Measurements from ENCODE around the gene ARHGEF12.

ARHGEF12 gene

DNA sequence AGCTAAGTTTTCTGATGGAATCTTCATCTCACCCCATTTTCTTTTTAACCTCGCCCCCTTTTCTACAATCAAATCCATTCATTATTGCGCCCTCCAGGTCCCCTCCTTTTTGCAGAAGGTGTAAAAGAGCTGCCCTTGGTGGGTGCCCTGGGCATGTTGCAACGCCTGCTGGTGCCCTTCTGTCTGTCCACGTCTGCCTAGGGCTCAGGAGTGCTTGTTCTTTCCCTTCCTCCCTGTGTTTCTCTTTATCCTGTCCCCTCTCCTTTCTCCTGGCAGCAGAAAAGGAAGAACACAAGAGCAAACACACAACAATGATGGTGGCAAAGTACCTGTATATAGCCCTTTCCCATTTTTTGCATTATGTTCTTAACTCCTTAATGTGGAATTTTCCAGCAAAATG, 17.3 kb upstream of the ARHGEF12 start:
- no peak for DNase-seq (ENCODE audit: low read depth)

DNA sequence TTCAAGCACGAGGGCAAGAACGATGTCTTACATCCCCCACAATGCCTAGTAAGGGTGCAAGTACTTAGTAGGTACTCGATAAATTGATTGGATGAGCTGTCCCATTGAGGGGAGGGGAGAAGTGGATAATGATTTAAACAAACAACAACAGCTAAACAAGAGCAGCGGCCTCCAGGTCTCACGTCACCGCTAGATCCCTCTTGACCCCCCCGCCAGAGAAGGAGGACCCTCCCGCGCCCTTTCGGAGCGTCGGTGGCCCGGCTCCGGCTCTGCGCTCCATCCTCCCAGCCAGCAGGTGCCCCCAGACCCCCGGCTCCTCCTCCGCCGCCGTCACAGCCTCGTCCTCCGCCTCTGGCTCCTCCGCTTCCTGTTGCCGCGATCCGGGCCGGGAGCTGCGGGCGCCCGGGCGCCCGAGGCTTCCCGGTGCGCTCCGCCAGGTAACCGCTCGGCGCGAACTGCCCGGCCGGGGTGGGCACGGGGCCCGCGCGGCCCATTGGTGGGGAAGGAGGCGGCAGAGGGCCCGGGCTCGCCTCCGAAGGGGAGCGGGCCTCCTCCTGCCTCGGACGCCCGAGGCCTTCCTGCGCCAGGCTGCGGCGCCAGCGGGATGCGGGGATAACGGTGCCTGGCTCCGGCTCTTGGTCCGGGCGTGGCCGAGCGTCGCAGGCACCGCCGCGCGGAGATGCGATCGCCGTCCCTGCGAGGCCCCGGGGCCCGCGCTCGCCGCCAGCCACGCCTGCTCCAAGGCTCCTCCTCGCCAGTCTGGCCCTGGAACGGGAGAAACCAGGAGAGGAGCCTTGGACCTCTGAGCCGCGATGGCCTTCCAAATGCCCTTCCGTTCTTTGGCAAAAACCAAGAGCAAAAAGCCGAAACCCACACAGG, 11.0 kb upstream of the ARHGEF12 start, which contains the start of gene TLCD5:
TSS of gene TLCD5 (plus strand) at position 368 of the 879 bp plus-strand sequence. CDS start 2,143 bp downstream, outside the sequence.
- no peak for DNase-seq (ENCODE audit: low read depth)

DNA sequence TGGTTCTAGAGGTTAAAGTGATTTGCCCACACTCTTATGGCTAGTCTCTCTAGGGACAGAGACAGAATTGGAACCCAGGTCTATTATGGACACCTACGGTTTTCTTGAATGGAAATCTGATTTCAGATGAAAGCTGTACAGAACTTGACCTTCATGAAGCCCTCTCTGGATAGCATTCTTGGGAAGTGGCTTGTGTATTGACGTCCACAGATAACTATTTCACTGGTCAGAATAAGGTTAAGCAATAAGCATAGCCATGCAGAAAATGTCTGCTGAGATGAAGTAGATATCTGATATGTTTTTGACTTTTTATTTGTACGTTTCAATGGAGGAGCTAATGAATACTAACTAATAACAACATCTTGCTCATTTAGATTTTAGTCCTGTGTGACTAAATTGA, 10.0 kb upstream of the ARHGEF12 start:
- no peak for DNase-seq (ENCODE audit: low read depth)

DNA sequence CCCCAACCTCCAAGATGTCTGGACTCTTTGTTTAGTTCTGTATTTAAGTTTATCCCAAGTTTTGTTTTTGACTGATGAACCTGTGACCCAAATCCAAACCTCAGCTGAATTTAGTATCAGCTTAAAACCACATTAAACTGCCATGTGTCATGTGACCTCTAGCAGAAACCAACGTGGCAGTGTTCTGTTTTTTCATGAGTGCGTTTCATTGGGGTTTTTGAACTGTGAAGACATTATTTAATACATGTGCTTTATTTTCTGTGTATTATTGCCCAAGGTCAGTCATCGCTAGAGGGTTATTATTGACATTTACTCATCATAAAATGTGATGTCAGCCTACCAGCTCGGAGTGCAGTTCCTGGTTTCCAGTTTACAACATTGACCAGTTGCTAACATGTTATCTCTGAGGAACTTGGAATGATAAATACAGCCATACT, 9.3 kb upstream of the ARHGEF12 start:
- no peak for DNase-seq (ENCODE audit: low read depth)

DNA sequence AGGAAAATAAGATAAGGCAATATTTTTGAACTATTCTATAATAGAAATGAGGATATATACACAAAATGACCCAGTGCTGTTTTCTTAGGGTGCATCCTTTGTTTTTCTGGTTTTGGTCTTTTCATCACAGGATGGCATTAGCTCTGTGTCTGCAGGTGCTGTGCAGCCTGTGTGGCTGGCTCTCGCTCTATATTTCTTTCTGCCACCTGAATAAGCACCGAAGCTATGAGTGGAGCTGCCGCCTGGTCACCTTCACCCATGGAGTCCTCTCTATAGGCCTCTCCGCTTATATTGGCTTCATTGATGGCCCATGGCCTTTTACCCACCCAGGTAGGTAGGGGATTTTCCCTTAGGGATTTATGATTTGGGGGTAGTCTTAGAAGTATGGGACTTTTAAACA, 8.9 kb upstream of the ARHGEF12 start:
- DNase-seq (ENCODE audit: low read depth), result no peak

DNA sequence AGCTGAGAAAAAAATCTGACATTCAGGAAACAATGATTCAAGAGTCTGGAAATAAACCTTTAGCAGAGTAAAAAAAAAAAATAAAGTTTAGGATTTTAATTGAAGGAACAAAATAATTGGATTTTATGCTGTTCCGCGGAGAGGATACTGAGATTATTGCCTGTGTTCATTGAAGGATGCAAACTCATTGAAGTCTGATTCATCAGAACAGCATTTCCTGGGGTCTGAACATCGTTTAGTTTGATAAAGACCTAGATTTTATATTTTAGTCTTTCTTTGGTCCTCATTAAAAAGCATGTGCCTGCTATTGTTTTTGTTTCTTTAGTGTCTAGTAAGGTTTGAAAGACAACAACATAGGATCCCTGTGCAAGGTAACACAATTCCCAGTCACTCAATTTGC, 6.7 kb upstream of the ARHGEF12 start:
- no peak for DNase-seq (ENCODE audit: low read depth)

DNA sequence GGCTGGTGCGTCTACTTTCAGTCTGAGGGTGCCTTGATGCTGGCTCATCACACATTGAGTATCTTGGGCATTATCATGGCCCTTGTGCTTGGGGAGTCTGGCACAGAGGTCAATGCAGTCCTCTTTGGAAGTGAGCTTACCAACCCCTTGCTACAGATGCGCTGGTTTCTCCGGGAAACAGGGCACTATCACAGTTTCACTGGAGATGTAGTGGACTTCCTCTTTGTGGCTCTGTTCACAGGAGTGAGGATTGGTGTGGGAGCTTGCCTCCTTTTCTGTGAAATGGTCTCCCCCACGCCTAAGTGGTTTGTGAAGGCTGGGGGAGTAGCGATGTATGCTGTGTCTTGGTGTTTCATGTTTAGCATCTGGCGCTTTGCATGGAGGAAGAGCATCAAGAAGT, 6.2 kb upstream of the ARHGEF12 start:
- no peak for DNase-seq (ENCODE audit: low read depth)

DNA sequence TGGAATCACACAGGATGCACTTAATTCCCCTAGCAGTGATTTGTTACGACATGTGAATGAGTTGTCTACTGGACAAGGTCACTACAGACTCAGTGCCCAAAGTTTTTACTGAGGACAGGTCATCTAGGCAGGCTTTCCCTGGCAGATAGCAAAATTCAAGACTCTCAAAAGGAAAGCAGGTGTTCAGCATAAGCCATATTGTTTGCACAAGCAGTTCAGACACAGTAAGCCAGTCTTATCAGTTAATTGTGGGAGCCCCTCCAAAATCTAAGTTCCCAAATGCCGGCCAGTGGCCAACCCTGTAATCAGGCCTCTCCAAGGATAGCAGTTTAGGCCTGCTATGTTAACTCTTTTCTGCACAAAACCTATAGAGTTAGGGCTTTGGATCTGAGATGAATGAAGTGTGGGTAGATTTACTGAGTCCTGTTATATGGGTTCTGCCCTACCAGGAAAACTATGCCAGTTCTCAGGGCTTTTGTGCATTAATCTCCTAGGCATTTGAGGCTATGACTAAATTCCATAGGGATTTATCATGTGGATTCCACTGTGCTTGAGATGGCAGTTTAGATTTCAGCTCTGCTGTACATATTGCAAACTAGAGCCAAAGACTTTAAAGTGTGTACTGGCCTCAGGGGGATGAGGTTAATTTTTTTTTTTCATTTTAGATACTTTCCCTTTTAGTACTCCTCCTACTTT, 4.8 kb upstream of the ARHGEF12 start:
- DNase-seq (ENCODE audit: low read depth), result no peak

DNA sequence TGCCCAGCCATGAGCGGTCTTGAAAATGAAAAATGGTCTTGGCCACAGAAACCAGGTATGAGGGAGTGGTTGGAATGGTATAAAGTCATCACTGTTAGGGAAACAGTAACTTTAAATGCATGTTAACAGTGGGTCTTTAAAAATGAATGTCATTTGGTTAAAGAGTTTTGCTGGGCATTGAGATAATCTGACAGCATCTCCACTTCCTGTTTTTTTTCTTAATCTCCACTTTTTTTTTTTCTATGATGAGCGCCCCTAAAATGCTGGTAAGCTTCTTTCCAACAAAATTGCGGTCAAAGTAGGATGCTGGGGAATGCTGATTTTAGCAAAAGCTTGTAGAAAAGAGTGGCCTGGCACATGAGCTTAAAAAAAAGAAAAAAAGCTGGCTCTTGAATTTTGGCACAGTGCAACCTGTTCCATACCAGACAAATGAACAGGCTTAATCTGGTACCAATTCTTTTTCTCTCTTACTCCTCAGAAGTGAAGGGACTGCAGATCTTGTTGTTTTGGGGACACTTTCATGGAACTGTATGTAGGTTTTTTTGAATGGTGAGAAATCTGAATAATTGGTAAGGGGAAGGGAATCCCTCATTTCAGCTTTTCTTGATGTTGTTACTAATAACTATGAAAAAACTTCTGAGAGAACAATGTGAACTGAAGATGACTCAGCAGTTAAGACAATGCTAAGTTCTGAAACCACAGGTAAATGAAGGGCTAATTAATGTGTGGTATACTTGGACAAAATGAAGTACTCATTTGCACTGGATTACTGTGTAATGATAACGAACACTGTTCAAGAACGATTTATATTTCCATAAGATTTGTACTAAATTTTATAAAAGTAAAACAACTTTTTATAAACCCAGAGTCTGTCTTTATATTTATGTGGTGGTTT, 3.1 kb upstream of the ARHGEF12 start:
- DNase-seq (ENCODE audit: low read depth), result no peak

DNA sequence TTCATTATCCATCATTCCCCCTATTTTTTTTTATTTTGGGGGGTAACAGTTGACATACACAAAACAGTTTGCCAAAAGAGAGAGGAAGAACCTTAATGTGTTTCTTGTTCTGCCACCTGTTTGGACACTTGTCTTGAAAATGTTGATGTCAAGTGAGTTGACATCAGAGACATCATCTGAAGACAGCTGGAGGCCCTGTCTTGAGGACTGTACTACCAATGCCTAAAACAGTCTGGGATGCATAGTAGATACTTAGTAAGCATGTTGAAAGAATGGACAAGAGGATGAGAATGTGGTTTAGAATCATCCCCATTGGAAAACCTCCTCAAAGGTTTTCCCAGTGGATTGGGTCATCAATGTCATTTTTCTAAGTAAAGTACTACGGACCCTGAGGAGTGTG, 2.4 kb upstream of the ARHGEF12 start:
- DNase-seq (ENCODE audit: low read depth), result no peak

DNA sequence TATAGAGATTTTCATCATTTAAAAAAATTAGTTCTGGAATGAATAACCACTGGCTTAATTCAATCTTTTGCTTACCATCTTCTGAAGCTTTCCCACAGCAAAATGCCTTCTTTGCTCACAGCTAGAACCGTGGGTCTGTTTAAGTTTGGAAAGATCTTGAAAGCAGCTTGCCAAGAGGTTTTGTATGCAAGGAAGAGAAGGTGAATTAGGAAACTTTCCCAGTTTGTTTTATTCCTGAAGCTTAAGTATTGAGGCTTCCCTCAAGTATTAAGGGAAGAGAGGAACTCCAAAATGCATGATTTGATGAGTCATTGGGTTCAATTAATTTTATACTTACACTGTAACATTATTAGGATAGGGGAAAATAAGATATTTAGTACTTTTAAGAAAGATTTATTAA, 1.9 kb upstream of the ARHGEF12 start:
- DNase-seq (ENCODE audit: low read depth), result no peak

DNA sequence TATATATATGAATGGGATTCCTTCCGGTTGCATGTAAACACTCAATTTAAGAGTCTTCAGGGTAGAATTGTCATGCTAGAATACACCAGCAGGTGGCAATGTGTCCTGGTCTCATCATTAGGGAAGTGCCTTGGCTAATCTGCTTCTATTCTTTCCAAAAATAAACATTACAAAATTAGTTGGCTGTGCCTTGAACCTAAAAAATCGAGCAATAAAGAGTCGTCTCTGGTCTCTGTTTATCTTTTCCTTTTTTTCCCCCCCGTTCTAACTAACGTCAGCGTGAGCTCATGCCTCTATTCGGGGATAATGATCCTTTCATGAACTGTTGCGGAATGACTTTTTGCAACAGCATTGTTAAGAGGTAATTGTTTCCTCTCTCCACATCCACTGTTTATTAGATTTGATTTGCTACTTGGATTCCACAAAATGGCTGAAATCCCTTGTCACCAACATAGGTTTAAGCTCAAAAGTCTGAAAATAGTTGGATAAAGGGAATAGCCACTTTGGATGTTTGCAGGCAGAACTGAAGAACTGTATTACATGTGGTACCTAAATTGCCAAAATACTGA, 1.2 kb upstream of the ARHGEF12 start:
- DNase-seq (ENCODE audit: low read depth), result peak; percentile 39

DNA sequence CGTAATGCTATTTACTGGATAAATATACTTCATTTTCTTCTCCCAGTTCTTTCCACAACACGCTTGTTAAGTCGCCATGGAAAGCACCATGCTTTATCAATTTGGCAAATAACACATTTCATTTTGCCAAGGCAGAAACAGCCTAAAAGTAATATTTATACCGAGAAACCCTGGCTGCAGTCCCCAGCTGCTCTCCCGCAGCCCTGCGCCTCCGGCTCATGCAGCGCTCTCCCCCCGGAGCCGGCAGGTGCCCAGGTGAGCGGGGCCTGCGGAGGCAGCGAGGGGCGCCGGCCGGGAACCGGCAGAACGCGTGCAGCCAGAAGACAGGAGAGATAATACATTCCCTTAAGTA, 681 bp upstream of the ARHGEF12 start:
- DNase-seq (ENCODE audit: low read depth), result no peak

DNA sequence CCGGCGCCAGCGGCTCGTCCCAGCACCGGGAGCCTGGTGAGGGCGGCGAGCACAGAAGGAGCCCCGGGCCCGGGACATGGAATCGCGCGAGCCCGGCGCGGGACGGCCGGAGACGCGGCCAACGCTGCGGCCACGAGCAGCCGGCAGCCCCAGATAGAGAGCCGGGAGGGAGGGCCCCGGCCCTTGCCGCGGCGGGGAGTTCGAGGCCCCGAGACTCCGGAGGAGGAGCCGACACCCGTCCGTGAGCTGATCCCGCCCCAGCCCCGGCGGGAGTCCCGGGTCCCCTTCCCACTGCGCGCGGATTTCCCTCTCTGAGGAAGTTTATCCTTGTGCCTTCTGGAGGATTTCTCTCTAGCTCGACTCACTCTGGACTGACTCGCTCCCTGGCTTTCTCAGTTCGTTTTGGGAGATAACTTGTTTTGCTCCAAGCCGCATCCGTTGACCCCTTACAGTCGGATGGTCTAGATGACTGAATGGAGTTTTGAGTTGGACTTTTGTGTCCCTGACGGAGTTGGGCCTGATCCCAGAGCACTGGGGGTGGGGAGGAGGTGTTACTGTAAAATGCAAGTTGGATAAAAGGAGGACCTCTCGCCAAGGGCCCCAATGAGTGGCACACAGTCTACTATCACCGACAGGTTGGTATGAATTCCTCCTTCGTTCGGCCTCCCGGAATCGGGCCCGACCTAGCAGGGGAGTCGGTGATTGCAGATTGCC, 585 bp downstream of the ARHGEF12 start:
- DNase-seq (ENCODE audit: low read depth), result no peak

DNA sequence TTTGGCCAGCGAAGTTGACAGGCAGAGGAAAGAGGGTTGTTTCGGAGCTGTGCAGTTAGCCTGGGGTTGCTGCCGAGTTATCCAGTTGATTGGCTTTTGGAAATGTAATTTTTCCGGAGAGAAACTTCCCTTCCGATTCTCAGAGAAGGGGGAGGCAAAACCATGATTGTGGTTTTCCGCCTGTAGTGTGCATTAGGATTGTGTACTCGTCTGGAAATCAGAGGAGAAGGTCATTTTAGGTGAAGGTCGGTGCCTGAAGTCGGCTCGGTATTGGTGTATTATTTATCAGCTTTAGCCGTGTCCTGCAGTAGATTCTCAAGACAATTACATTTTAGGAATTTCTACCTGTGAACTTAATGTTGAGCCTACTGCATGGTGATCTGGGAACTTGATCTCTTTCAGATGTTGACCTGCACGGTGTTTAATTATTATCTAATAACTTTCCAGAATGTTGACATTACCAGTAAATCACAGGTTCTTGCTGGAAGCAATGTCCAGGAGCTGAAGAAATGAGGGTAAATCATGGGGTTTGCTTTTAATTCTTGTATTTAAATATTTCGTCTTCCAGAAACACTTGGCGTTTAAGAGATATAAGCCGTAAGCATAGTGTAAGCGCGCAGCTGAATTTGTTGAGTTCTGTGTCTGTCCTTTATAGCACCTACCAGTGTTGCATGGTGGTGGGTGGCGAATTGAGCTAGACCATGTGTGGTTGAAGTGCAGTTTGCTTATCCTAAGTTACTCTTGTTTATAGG, 1.3 kb downstream of the ARHGEF12 start:
- no peak for DNase-seq (ENCODE audit: low read depth)

DNA sequence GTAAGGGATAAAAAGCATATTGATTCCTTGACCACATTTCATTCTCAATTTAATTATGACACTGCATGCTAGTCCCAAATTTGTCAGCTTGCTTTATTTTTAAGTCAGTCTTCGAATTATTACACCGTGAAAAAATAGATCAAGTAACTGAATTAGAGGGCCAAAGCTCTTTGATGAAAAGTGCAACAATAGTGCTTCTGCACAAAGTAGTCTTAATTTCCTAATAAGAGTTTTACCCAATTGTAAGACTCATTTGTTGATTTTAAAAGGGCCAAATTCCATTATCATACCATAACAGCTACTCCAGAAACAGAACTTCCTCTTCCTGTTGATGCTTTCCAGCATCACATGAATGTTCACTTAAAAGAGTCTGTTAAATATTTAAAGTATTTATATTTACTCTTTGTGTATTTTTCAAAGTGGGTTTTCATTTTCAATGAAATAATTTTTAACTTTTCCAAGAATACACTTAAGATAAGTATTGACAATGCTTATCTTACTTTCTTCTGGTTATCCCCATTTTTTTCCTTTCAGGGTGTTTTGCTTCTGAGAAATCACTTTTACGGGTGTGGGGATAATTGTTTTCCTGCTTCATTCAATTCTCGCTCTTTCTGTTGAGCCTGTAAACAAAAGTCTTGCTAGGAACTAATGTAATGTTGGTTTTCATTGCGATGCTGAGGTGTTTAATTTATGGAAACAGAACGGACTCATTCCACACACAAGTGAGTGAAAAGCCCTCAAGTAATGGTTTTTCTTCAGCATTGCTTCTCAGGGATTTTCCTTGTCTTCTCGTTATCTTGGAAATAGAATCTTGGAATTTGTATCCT, 2.1 kb downstream of the ARHGEF12 start:
- DNase-seq (ENCODE audit: low read depth), result no peak

DNA sequence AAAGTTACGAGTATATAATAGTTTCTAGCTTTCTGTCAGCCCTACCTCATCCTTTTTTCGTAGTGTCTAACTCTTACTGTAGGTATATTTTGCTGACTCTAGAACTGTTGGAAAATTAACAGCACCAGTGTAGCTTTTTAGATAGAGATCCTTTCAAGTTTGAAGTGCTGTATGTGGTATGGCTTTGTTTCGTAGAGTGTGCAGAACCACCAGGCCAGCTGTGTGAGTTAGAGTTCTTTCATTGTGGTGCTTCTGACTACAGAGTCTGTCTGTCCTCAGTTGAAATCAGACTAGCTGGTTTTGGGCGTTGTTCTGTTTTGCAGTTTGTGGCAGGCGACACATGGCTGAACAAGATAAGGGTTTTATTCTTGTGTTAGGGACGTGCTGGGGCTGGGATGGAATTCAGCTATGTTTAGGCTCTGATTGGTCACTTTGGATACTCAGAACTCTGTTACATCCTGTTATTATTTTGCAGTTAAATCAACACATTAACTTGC, 3.2 kb downstream of the ARHGEF12 start:
- DNase-seq (ENCODE audit: low read depth), result no peak

DNA sequence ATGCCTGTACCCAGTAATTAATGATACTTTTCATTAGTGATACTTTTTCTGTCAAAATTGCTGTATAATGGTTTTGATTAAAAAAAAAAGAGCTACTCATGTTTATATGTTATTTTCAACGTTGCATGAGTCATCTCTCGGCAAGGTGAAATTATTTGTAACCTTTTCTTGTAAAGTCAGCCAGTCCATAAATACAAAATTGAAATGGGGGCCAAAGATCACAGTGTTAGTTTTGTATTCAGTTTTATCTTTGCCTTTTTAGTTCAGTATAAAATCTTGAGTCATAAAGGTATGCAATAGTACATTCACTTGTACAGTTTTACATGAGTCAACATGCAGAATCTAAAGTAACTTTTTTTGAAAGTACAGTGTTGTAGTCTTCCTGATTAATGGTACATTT, 4.3 kb downstream of the ARHGEF12 start:
- DNase-seq (ENCODE audit: low read depth), result no peak

DNA sequence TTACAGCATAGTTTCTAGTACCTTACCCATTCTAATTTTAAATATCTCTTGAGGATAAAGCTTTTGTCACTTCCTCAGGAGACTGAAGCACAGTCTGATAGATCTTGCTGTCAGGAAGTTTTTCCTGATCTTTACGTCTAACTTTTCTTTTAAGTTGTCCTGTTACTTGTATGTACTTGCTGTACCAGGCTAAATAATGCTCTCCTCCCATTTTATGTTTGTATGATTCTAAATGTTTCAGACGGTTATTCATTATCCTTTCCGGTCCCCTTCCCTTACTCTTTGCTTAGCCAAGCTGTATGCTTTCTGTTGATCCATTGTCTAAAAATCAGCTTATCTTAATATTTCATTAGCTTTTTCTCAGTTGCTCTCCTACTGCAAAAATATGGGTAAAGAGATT, 6.0 kb downstream of the ARHGEF12 start:
- no peak for DNase-seq (ENCODE audit: low read depth)

DNA sequence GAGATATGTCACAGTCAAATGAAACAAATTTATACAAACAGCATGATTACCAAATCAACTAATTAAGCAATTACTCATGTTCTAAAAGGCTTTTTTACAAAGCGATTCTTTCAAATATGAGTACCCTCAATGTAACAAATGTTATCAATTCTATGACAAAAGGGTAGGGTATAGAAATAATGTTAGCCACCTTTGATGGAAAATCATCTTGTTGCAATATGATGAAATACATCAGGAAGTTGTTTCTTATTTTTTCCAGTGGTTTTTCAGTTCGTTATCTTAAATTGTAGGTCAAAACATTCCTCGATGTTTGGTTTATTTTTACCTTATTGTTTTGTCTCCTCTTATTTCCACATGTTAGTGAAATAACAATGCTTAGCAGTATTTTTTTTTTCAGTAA, 6.5 kb downstream of the ARHGEF12 start:
- DNase-seq (ENCODE audit: low read depth), result no peak

Measured in stimulated activated CD8-positive, alpha-beta memory T cell treated with anti-CD3 and anti-CD28 coated beads, Interleukin-15, amount 100 ng/mL, for 1 hour (primary cell).